ENCODE measurements around the gene TNFRSF13B. TPM values are rescaled to one million over a fixed set of nuclear protein-coding genes. Genes with fewer than 3 reads are reported as not detected.

TNFRSF13B gene
- total RNA-seq, 1 experiment from 2014 or later, result not detected

DNA sequence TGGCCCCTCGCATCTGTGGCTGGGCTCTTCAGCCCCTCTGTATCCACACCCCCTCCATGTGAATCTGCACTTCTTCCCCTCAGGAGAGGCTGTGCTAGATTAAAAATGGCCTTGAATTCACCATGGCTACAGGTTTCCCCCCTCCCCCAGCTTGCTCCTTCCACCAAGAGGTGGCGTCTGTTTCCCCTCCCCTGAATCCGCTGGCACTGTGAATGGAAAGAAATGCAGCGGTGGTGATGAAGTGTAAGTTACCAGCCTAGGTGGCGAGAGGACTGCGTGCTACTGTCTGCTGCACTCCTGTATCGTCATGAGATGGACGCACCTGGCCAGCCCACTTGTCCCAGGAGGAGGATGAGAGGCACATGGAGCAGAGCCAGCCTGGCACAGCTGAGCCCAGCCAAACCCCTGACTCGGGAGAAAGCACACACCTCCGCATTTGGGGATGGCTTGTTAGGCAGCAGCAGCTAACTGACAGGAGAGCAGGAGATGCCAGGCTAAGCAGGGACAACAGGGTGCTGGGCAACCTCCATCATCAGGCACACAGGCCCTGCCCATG is 26.2 kb downstream of the TNFRSF13B start:
- no TSS peak for BruUV-seq (replicated peaks)
- Histone ChIP-seq H3K4me1 (ENCODE audit: control insufficient read depth in 1 of 2, insufficient read depth in 2 of 2, low read length in 2 of 2) (peaks cover 2 to 14% of the 10 kb centered on the region in 2 experiments; a peak in 3 of 4 replicates), H2AFZ (ENCODE audit: low read depth, low read length, poor library complexity, severe bottlenecking) (no peak overlapping the region), H4K20me1 (ENCODE audit: insufficient read depth) (no peaks in the 10 kb centered on the region), H3K36me3 (ENCODE audit: control insufficient read depth in 1 of 2, insufficient read depth in 2 of 2, low read length in 2 of 2) (no peaks in the 10 kb centered on the region), H3K9me3 (ENCODE audit: control insufficient read depth in 1 of 2, insufficient read depth in 1 of 2, low read depth in 1 of 2, low read length in 2 of 2) (no peaks in the 10 kb centered on the region), H3K4me2 (ENCODE audit: low read length) (0 out of 2 replicates have a peak overlapping the region, but pooled peaks have one; percentile 17), H3K9ac (ENCODE audit: low read length) (no peak overlapping the region), H3K79me2 (ENCODE audit: insufficient read depth, low read length) (no peaks in the 10 kb centered on the region), H3K9me2 (ENCODE audit: insufficient read depth) (no peaks in the 10 kb centered on the region), H3K27ac (ENCODE audit: low read depth, low read length) (no peak overlapping the region), H3K27me3 (ENCODE audit: insufficient read depth, low read length) (no peaks in the 10 kb centered on the region), H3K4me3 (replicated peaks in 1 of 2; ENCODE audit: low read depth in 1 of 2, low read length in 2 of 2) (no peak overlapping the region)
- intact Hi-C loops (cut with micrococcal nuclease), result no loop called here
- RAD21 ChIA-PET (ENCODE audit: low non-redundant PET in 1 of 2, low total read pairs in 2 of 2, uncharacterized antibody in 2 of 2, unreplicated experiment in 2 of 2), result no interaction called here
- peak; percentile 81 for ATAC-seq
- TF ChIP-seq RAD21 (IDR thresholded peaks at IDR 0.05; ENCODE audit: low read depth) (0 out of 2 replicates have a peak, but pooled peaks have one; percentile 21), POLR2A (IDR thresholded peaks at IDR 0.05; ENCODE audit: borderline replicate concordance, extremely low read depth, insufficient read depth, insufficient read length) (no peak), EZH2 (IDR thresholded peaks at IDR 0.05) (no peak), EZH2phosphoT487 (IDR thresholded peaks at IDR 0.05; ENCODE audit: borderline replicate concordance) (no peak), CBX3 (IDR thresholded peaks at IDR 0.05; ENCODE audit: low read depth) (no peak), FOSL1 (IDR thresholded peaks at IDR 0.05; ENCODE audit: low read depth) (no peak), JUND (IDR thresholded peaks at IDR 0.05) (no peak)
- TF ChIP-seq, protein P1, sequence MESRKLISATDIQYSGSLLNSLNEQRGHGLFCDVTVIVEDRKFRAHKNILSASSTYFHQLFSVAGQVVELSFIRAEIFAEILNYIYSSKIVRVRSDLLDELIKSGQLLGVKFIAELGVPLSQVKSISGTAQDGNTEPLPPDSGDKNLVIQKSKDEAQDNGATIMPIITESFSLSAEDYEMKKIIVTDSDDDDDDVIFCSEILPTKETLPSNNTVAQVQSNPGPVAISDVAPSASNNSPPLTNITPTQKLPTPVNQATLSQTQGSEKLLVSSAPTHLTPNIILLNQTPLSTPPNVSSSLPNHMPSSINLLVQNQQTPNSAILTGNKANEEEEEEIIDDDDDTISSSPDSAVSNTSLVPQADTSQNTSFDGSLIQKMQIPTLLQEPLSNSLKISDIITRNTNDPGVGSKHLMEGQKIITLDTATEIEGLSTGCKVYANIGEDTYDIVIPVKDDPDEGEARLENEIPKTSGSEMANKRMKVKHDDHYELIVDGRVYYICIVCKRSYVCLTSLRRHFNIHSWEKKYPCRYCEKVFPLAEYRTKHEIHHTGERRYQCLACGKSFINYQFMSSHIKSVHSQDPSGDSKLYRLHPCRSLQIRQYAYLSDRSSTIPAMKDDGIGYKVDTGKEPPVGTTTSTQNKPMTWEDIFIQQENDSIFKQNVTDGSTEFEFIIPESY (IDR thresholded peaks at IDR 0.05; ENCODE audit: extremely low read depth, insufficient replicate concordance, low read length), result no peak
- TF ChIP-seq, protein P2, sequence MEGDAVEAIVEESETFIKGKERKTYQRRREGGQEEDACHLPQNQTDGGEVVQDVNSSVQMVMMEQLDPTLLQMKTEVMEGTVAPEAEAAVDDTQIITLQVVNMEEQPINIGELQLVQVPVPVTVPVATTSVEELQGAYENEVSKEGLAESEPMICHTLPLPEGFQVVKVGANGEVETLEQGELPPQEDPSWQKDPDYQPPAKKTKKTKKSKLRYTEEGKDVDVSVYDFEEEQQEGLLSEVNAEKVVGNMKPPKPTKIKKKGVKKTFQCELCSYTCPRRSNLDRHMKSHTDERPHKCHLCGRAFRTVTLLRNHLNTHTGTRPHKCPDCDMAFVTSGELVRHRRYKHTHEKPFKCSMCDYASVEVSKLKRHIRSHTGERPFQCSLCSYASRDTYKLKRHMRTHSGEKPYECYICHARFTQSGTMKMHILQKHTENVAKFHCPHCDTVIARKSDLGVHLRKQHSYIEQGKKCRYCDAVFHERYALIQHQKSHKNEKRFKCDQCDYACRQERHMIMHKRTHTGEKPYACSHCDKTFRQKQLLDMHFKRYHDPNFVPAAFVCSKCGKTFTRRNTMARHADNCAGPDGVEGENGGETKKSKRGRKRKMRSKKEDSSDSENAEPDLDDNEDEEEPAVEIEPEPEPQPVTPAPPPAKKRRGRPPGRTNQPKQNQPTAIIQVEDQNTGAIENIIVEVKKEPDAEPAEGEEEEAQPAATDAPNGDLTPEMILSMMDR (IDR thresholded peaks at IDR 0.05 in 2 of 3, conservative IDR thresholded peaks at IDR 0.05 in 1 of 3; ENCODE audit: borderline replicate concordance in 1 of 3, insufficient read depth in 1 of 3, low read depth in 2 of 3, low read length in 2 of 3), result peak in 2 of 3 experiments; percentile 32 to 42; a peak in 3 of 6 replicates
- CTCF ChIA-PET, result interaction anchor here (1.1 kb wide), 1 partner anchor 46 kb away, joined by 4 read pairs; no protein-coding TSS in a partner anchor
- POLR2A ChIA-PET, result no interaction called here
- DNase-seq (ENCODE audit: low read depth, low spot score), result peak; percentile 7
